Lower leg skin (tissue), 4 donors: ENCODE data around the gene OBI1. TPM values are rescaled to one million over a fixed set of nuclear protein-coding genes. Genes with fewer than 3 reads are reported as not detected.
"Not testable (repeated sequence)": the region's sequence is repeated elsewhere in the genome, so short reads cannot be mapped to it uniquely, and the experiment has no call there.

ENCODE experiments used
- DNase-seq, 2 donors: peaks; one replicate each; pipeline ENCODE4 v3.0.0-alpha.2; 2019; ENCODE audit warnings: low spot score in 2 of 2
- H3K4me3 ChIP-seq: fragments of 200-600 bp; sonication (generic); 2 replicates; pipeline ENCODE4 v1.5.1; 2017; ENCODE audit warnings: mild to moderate bottlenecking, low read depth; ENCODE audit not compliant: poor library complexity, severe bottlenecking
- CTCF ChIP-seq, 3 donors: fragments of 450-650 bp; IDR thresholded peaks; one replicate each; pipeline ENCODE4 v1.5.1; 2016; ENCODE audit warnings: antibody characterized with exemption in 3 of 3, mild to moderate bottlenecking in 3 of 3, moderate library complexity in 2 of 3
- POLR2A ChIP-seq, 2 donors: fragments of 450-650 bp; IDR thresholded peaks; one replicate each; pipeline ENCODE4 v1.6.1; 2016 to 2017; ENCODE audit warnings: antibody characterized with exemption in 2 of 2, mild to moderate bottlenecking in 1 of 2, moderate library complexity in 1 of 2
- WGBS, 2 donors: methylation state at CpG; one replicate each; pipeline ENCODE4 v1.1.5; 2018; 5-methylcytosine and 5-hydroxymethylcytosine counted together
- intact Hi-C: fragments of 100-400 bp; cut with DNase I; formaldehyde crosslinking; loops from one replicate; pipeline ENCODE4 v1.15.0; 2023; ENCODE audit warnings: low total_unique reads
- total RNA-seq, 4 donors: library from RNA; depleted of rRNA; stranded (reverse); fragments of >200 nt; gene quantifications; one replicate each; pipeline ENCODE4 v1.1.0, GENCODE V29; 2016

The OBI1 gene
- total RNA-seq, 4 donors from 2014 or later, result 6.1 to 10.7 (median 8.7) TPM

GRCh38 chr13:78652651-78653050, 6.3 kb downstream of the OBI1 start:
- TF ChIP-seq CTCF (IDR thresholded peaks at IDR 0.05) (no peak), POLR2A (IDR thresholded peaks at IDR 0.05) (no peak)
- intact Hi-C loops, result no loop called here
- DNase-seq, result no peak
- WGBS, 2 donors, result 100% methylated on average over 1 of the region's 1 CpG
- no peak overlapping the region for H3K4me3 ChIP-seq

- no peak overlapping the region for H3K4me3 ChIP-seq
- WGBS, 2 donors, result 91 to 93% methylated on average over 2 of the region's 2 CpGs
- DNase-seq, result no peak
- intact Hi-C loops, result no loop called here
- no peak for TF ChIP-seq POLR2A (IDR thresholded peaks at IDR 0.05)
- TF ChIP-seq CTCF (IDR thresholded peaks at IDR 0.05), result no peak
Observed at GRCh38 chr13:78650717-78651083, 8.3 kb downstream of the OBI1 start.

- intact Hi-C loops, result no loop called here
- 74 to 77% methylated on average over 3 of the region's 3 CpGs for WGBS, 2 donors
- H3K4me3 ChIP-seq, result no peak overlapping the region
- DNase-seq, result no peak
- no peak for TF ChIP-seq POLR2A (IDR thresholded peaks at IDR 0.05)
- no peak for TF ChIP-seq CTCF (IDR thresholded peaks at IDR 0.05)
Observed at GRCh38 chr13:78649997-78650716, 8.8 kb downstream of the OBI1 start.

GRCh38 chr13:78647109-78647678, 11.8 kb downstream of the OBI1 start:
- 84 to 88% methylated on average over 11 of the region's 11 CpGs for WGBS, 2 donors
- H3K4me3 ChIP-seq, intact Hi-C loops, DNase-seq: not testable (repeated sequence)

- 85 to 87% methylated on average over 4 of the region's 4 CpGs for WGBS, 2 donors
- TF ChIP-seq POLR2A (IDR thresholded peaks at IDR 0.05), result no peak
- no peak for TF ChIP-seq CTCF (IDR thresholded peaks at IDR 0.05)
- intact Hi-C loops, result no loop called here
- no peak for DNase-seq
- no peak overlapping the region for H3K4me3 ChIP-seq
Observed at GRCh38 chr13:78638216-78638615, 20.7 kb downstream of the OBI1 start.

- DNase-seq, result no peak
- H3K4me3 ChIP-seq, result no peak overlapping the region
- TF ChIP-seq POLR2A (IDR thresholded peaks at IDR 0.05), result no peak
- no peak for TF ChIP-seq CTCF (IDR thresholded peaks at IDR 0.05)
- intact Hi-C loops, result no loop called here
Observed at GRCh38 chr13:78636495-78636894, 22.5 kb downstream of the OBI1 start.
